Body of pancreas (tissue), 4 donors: ENCODE measurements around the gene AKIRIN1.
"Not testable (repeated sequence)": the region's sequence is repeated elsewhere in the genome, so short reads cannot be mapped to it uniquely, and the experiment has no call there.

ENCODE experiments used
- CTCF ChIP-seq, 7 experiments: fragments of 450-650 bp in 4 of 7; fragments of 200-600 bp in 3 of 7; sonication (generic) in 3 of 7; IDR thresholded peaks; one replicate each; pipeline ENCODE4 v1.5.1; 2016 to 2019; ENCODE audit warnings: antibody characterized with exemption in 7 of 7
- POLR2A ChIP-seq, 3 donors: fragments of 450-650 bp; IDR thresholded peaks; one replicate each; pipeline ENCODE4 v1.6.1; 2016; ENCODE audit warnings: antibody characterized with exemption in 3 of 3, mild to moderate bottlenecking in 2 of 3

- TF ChIP-seq POLR2A, CTCF (IDR thresholded peaks at IDR 0.05): not testable (repeated sequence)
These were observed 11.7 kb upstream of the AKIRIN1 start for GRCh38 chr1:38979380-38979779.
